ENCODE measurements around the gene PCLO. TPM values are rescaled to one million over a fixed set of nuclear protein-coding genes. Genes with fewer than 3 reads are reported as not detected.

The PCLO gene
- total and polyA plus RNA-seq, 2 of the 8 experiments (the other 6 are each of a cell fraction or from before 2014, with no cell fraction given), result 1.5 to 3.2 TPM

- no peak for FAIRE-seq
These were observed 324.4 kb downstream of the PCLO start for GRCh38 chr7:82838314-82838713.

More at GRCh38 chr7:82838314-82838713, 324.4 kb downstream of the PCLO start:
- no peaks in the 10 kb centered on the region for H3K79me1 ChIP-seq (ENCODE audit: low read depth, low read length)
- ChIA-PET POLR2A (ENCODE audit: partially characterized antibody) (no interaction called here), CTCF (ENCODE audit: partially characterized antibody) (no interaction called here)
- H2AK5ac ChIP-seq (ENCODE audit: low read depth, low read length), result no peak overlapping the region
- no peak overlapping the region for H2BK5ac ChIP-seq (ENCODE audit: low read depth, low read length)
- H2BK15ac ChIP-seq (ENCODE audit: low read length), result no peak overlapping the region
- no peak overlapping the region for H4K5ac ChIP-seq (ENCODE audit: insufficient read length, low read depth, low read length)
- H2BK120ac ChIP-seq (replicated peaks; ENCODE audit: low read depth, low read length), result no peak overlapping the region
- no peak overlapping the region for H3K4ac ChIP-seq (replicated peaks; ENCODE audit: insufficient read length, low read depth, low read length)
- H3K36me3 ChIP-seq (ENCODE audit: control insufficient read depth in 2 of 4, insufficient read depth in 4 of 4, low read length in 3 of 4), result no peaks in the 10 kb centered on the region; a peak in 1 of 8 replicates
- H3K4me3 ChIP-seq (ENCODE audit: extremely low read depth in 1 of 4, insufficient read depth in 2 of 4, low read depth in 3 of 4, low read length in 4 of 4), result no peak overlapping the region
- no peak overlapping the region for H3K14ac ChIP-seq (ENCODE audit: insufficient read length)
- H3K18ac ChIP-seq (ENCODE audit: extremely low read depth, low read length), result no peak overlapping the region
- H4K91ac ChIP-seq (replicated peaks; ENCODE audit: insufficient read length, low read length), result no peak overlapping the region
- H2AFZ ChIP-seq (ENCODE audit: low read length), result no peak overlapping the region
- no peaks in the 10 kb centered on the region for H3K79me2 ChIP-seq (ENCODE audit: control insufficient read depth in 1 of 2, insufficient read depth in 2 of 2, low read length in 2 of 2)
- H4K8ac ChIP-seq (ENCODE audit: extremely low read depth, insufficient read depth, low read length), result no peak overlapping the region
- TF ChIP-seq RFX5 (IDR thresholded peaks at IDR 0.05; ENCODE audit: borderline replicate concordance, low read depth, low read length) (no peak), CBX5 (IDR thresholded peaks at IDR 0.05; ENCODE audit: low read depth, low read length) (no peak), TBP (IDR thresholded peaks at IDR 0.05; ENCODE audit: low read depth, low read length) (no peak), RAD21 (IDR thresholded peaks at IDR 0.05 in 1 of 2, conservative IDR thresholded peaks at IDR 0.05 in 1 of 2; ENCODE audit: low read depth in 2 of 2, low read length in 2 of 2) (no peak), CTBP2 (IDR thresholded peaks at IDR 0.05; ENCODE audit: borderline replicate concordance, insufficient read depth, insufficient read length, low read length) (no peak), POU5F1 (IDR thresholded peaks at IDR 0.05; ENCODE audit: low read depth, low read length) (no peak), CHD1 (IDR thresholded peaks at IDR 0.05; ENCODE audit: low read depth, low read length) (no peak), SP2 (IDR thresholded peaks at IDR 0.05; ENCODE audit: low read length) (no peak), MAFK (IDR thresholded peaks at IDR 0.05; ENCODE audit: low read depth, low read length) (no peak), TAF7 (optimal IDR thresholded peaks at IDR 0.05; ENCODE audit: borderline replicate concordance, low read depth, low read length) (no peak)
- no peak overlapping the region for H3K4me2 ChIP-seq (ENCODE audit: insufficient read depth in 1 of 2, low read depth in 2 of 2, low read length in 2 of 2)
- H3K56ac ChIP-seq (replicated peaks; ENCODE audit: insufficient read length, low read depth, low read length), result no peak overlapping the region
- no peaks in the 10 kb centered on the region for H3K23me2 ChIP-seq (ENCODE audit: low read depth, low read length)
- no peak overlapping the region for H3K23ac ChIP-seq (ENCODE audit: insufficient read length)
- DNase-seq (ENCODE audit: low read depth in 1 of 2, low spot score in 2 of 2), result no peak
- no peak overlapping the region for H2BK20ac ChIP-seq (ENCODE audit: low read length)
- H3K27me3 ChIP-seq (replicated peaks in 1 of 4; ENCODE audit: control insufficient read depth in 3 of 4, extremely low read depth in 1 of 4, insufficient read depth in 3 of 4, low read length in 3 of 4), result no peaks in the 10 kb centered on the region
- no peak overlapping the region for H2BK12ac ChIP-seq (ENCODE audit: low read depth, low read length)
- no peaks in the 10 kb centered on the region for H3K9me3 ChIP-seq (ENCODE audit: insufficient read depth in 2 of 2, low read depth in 1 of 2, low read length in 1 of 2)
- H3K9ac ChIP-seq (replicated peaks in 1 of 4; ENCODE audit: extremely low read depth in 1 of 4, low read depth in 3 of 4, low read length in 3 of 4), result no peak overlapping the region
- H3K27ac ChIP-seq (ENCODE audit: low read depth, low read length), result no peak overlapping the region
- H3K4me1 ChIP-seq (replicated peaks in 1 of 4; ENCODE audit: control insufficient read depth in 3 of 4, insufficient read depth in 4 of 4, low read length in 3 of 4), result peaks cover 0 to 3% (median 2%) of the 10 kb centered on the region in 4 experiments; a peak in 3 of 7 replicates
- no peaks in the 10 kb centered on the region for H4K20me1 ChIP-seq (replicated peaks in 1 of 2; ENCODE audit: control insufficient read depth in 1 of 2, insufficient read depth in 2 of 2, low read length in 2 of 2)
